ENCODE measurements around the gene SCAMP4. TPM values are rescaled to one million over a fixed set of nuclear protein-coding genes. Genes with fewer than 3 reads are reported as not detected.

The SCAMP4 gene
- total and polyA plus RNA-seq, 2 of the 13 experiments (the other 11 are each of a cell fraction or from before 2014, with no cell fraction given): 10.7 to 13.7 TPM

DNA sequence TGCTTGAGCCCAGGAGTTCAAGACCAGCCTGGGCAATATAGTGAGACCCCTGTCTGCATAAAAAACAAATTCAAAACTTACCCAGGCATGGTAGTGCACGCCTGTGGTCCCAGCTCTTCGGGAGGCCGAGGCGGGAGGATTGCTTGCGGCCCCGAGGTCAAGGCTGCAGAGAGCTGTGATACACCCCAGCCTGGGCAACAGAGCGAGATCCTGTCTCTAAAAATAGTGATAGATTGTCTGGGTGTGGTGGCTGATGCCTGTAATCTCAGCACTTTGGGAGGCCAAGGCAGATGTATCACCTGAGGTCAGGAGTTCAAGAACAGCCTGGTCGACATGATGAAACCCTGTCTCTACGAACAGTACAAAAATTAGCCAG, 37.9 kb upstream of the SCAMP4 start (continued):
- TF ChIP-seq ZFY (CRISPR knock-in tag; IDR thresholded peaks at IDR 0.05) (no peak), TARDBP (CRISPR knock-in tag; IDR thresholded peaks at IDR 0.05) (no peak), ASH2L (IDR thresholded peaks at IDR 0.05; ENCODE audit: insufficient read length, low read depth, low read length) (no peak), HNRNPUL1 (IDR thresholded peaks at IDR 0.05; ENCODE audit: low read depth, low read length) (no peak), ZNF746 (CRISPR knock-in tag; IDR thresholded peaks at IDR 0.05) (no peak), ZNF776 (CRISPR knock-in tag; IDR thresholded peaks at IDR 0.05) (no peak), EZH2 (conservative IDR thresholded peaks at IDR 0.05; ENCODE audit: low read depth, low read length) (no peak), CHD2 (IDR thresholded peaks at IDR 0.05; ENCODE audit: low read depth, low read length) (no peak), CREM (IDR thresholded peaks at IDR 0.05) (no peak), CREM (CRISPR knock-in tag; IDR thresholded peaks at IDR 0.05) (no peak), ZNF124 (CRISPR knock-in tag; IDR thresholded peaks at IDR 0.05) (no peak), ZNF12 (CRISPR knock-in tag; IDR thresholded peaks at IDR 0.05) (no peak), ZNF674 (CRISPR knock-in tag; IDR thresholded peaks at IDR 0.05; ENCODE audit: low read depth) (no peak), ZMYM3 (CRISPR knock-in tag; IDR thresholded peaks at IDR 0.05) (peak; percentile 67; the same call in 1 of the 2 replicates), ISL2 (CRISPR knock-in tag; IDR thresholded peaks at IDR 0.05) (no peak), NFIB (CRISPR knock-in tag; IDR thresholded peaks at IDR 0.05; ENCODE audit: borderline replicate concordance) (no peak)
- TF ChIP-seq, protein P1, sequence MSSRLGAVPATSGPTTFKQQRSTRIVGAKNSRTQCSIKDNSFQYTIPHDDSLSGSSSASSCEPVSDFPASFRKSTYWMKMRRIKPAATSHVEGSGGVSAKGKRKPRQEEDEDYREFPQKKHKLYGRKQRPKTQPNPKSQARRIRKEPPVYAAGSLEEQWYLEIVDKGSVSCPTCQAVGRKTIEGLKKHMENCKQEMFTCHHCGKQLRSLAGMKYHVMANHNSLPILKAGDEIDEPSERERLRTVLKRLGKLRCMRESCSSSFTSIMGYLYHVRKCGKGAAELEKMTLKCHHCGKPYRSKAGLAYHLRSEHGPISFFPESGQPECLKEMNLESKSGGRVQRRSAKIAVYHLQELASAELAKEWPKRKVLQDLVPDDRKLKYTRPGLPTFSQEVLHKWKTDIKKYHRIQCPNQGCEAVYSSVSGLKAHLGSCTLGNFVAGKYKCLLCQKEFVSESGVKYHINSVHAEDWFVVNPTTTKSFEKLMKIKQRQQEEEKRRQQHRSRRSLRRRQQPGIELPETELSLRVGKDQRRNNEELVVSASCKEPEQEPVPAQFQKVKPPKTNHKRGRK (CRISPR knock-in tag; IDR thresholded peaks at IDR 0.05): no peak
- TF ChIP-seq, protein P2, sequence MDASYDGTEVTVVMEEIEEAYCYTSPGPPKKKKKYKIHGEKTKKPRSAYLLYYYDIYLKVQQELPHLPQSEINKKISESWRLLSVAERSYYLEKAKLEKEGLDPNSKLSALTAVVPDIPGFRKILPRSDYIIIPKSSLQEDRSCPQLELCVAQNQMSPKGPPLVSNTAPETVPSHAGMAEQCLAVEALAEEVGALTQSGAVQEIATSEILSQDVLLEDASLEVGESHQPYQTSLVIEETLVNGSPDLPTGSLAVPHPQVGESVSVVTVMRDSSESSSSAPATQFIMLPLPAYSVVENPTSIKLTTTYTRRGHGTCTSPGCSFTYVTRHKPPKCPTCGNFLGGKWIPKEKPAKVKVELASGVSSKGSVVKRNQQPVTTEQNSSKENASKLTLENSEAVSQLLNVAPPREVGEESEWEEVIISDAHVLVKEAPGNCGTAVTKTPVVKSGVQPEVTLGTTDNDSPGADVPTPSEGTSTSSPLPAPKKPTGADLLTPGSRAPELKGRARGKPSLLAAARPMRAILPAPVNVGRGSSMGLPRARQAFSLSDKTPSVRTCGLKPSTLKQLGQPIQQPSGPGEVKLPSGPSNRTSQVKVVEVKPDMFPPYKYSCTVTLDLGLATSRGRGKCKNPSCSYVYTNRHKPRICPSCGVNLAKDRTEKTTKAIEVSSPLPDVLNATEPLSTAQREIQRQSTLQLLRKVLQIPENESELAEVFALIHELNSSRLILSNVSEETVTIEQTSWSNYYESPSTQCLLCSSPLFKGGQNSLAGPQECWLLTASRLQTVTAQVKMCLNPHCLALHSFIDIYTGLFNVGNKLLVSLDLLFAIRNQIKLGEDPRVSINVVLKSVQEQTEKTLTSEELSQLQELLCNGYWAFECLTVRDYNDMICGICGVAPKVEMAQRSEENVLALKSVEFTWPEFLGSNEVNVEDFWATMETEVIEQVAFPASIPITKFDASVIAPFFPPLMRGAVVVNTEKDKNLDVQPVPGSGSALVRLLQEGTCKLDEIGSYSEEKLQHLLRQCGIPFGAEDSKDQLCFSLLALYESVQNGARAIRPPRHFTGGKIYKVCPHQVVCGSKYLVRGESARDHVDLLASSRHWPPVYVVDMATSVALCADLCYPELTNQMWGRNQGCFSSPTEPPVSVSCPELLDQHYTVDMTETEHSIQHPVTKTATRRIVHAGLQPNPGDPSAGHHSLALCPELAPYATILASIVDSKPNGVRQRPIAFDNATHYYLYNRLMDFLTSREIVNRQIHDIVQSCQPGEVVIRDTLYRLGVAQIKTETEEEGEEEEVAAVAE (CRISPR knock-in tag; IDR thresholded peaks at IDR 0.05; ENCODE audit: borderline replicate concordance): no peak
- TF ChIP-seq, protein P3, sequence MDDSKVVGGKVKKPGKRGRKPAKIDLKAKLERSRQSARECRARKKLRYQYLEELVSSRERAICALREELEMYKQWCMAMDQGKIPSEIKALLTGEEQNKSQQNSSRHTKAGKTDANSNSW (CRISPR knock-in tag; IDR thresholded peaks at IDR 0.05; ENCODE audit: borderline replicate concordance): no peak
- TF ChIP-seq, protein P4, sequence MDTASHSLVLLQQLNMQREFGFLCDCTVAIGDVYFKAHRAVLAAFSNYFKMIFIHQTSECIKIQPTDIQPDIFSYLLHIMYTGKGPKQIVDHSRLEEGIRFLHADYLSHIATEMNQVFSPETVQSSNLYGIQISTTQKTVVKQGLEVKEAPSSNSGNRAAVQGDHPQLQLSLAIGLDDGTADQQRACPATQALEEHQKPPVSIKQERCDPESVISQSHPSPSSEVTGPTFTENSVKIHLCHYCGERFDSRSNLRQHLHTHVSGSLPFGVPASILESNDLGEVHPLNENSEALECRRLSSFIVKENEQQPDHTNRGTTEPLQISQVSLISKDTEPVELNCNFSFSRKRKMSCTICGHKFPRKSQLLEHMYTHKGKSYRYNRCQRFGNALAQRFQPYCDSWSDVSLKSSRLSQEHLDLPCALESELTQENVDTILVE (CRISPR knock-in tag; IDR thresholded peaks at IDR 0.05): no peak
- TF ChIP-seq, protein P5, sequence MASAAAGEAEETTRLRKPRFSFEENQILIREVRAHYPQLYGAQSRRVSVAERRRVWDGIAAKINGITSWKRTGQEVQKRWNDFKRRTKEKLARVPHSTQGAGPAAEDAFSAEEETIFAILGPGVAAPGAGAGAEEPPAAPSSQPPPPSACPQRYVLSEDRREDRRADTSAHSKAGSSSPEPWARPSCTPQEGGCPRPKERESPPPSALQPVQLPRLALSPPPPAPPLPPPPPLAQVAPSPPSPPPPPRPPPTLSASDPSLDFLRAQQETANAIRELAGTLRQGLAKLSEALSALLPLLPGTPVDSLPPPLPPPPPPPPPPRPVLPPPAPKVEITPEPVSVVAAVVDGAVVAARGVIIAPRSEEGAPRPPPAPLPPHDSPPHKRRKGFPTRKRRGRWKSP (CRISPR knock-in tag; IDR thresholded peaks at IDR 0.05): no peak
- TF ChIP-seq, protein P6, sequence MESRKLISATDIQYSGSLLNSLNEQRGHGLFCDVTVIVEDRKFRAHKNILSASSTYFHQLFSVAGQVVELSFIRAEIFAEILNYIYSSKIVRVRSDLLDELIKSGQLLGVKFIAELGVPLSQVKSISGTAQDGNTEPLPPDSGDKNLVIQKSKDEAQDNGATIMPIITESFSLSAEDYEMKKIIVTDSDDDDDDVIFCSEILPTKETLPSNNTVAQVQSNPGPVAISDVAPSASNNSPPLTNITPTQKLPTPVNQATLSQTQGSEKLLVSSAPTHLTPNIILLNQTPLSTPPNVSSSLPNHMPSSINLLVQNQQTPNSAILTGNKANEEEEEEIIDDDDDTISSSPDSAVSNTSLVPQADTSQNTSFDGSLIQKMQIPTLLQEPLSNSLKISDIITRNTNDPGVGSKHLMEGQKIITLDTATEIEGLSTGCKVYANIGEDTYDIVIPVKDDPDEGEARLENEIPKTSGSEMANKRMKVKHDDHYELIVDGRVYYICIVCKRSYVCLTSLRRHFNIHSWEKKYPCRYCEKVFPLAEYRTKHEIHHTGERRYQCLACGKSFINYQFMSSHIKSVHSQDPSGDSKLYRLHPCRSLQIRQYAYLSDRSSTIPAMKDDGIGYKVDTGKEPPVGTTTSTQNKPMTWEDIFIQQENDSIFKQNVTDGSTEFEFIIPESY (CRISPR knock-in tag; IDR thresholded peaks at IDR 0.05): peak; percentile 61; the same call in 1 of the 2 replicates

Data from HepG2 (cell line).